ENCODE results near the gene BTBD2.

GRCh38 chr19:2034729-2035589, 19.4 kb upstream of the BTBD2 start:
- TF ChIP-seq EZH2 (IDR thresholded peaks at IDR 0.05; ENCODE audit: borderline replicate concordance, insufficient read depth, low read length, poor library complexity, severe bottlenecking) (no peak), TAF1 (IDR thresholded peaks at IDR 0.05; ENCODE audit: low read depth) (no peak), EP300 (conservative IDR thresholded peaks at IDR 0.05; ENCODE audit: poor library complexity, severe bottlenecking) (no peak), MXI1 (conservative IDR thresholded peaks at IDR 0.05; ENCODE audit: poor library complexity, severe bottlenecking) (no peak)
- TF ChIP-seq, protein P1, sequence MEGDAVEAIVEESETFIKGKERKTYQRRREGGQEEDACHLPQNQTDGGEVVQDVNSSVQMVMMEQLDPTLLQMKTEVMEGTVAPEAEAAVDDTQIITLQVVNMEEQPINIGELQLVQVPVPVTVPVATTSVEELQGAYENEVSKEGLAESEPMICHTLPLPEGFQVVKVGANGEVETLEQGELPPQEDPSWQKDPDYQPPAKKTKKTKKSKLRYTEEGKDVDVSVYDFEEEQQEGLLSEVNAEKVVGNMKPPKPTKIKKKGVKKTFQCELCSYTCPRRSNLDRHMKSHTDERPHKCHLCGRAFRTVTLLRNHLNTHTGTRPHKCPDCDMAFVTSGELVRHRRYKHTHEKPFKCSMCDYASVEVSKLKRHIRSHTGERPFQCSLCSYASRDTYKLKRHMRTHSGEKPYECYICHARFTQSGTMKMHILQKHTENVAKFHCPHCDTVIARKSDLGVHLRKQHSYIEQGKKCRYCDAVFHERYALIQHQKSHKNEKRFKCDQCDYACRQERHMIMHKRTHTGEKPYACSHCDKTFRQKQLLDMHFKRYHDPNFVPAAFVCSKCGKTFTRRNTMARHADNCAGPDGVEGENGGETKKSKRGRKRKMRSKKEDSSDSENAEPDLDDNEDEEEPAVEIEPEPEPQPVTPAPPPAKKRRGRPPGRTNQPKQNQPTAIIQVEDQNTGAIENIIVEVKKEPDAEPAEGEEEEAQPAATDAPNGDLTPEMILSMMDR (IDR thresholded peaks at IDR 0.05; ENCODE audit: poor library complexity, severe bottlenecking) = no peak

All from neural cell (in vitro differentiated cells).